HepG2 (cell line): Measurements from ENCODE around the gene ADCY9. TPM values are rescaled to one million over a fixed set of nuclear protein-coding genes. Genes with fewer than 3 reads are reported as not detected.

Experiments
- ATAC-seq: fragments of 200-7000 bp; cut with Tn5 transposase; 3 replicates; pipeline ENCODE4 v1.9.1; 2020; ENCODE audit warnings: mild to moderate bottlenecking, moderate library complexity
- BruUV-seq: library from RNA; stranded (reverse); fragments of 400-500 nt; replicated peaks from 2 replicates; lab custom pipeline; 2021; lab: Mats Ljungman, UMichigan
- CTCF ChIA-PET: fragments of 300-600 bp; formaldehyde crosslinking; extraction: SDS; loops from one replicate; lab custom pipeline; 2021; ENCODE audit warnings: low total read pairs, inconsistent platforms, low intra/inter-chr PET ratio; lab: Yijun Ruan, JAX
- POLR2A ChIA-PET: fragments of 350-600 bp; sonication (Branson Sonifier 250); formaldehyde crosslinking; loops from one replicate; lab custom pipeline; 2020; ENCODE audit warnings: antibody characterized with exemption, inconsistent platforms; lab: Yijun Ruan, JAX
- DNase-seq: peaks from one replicate; pipeline ENCODE4 v3.0.0-alpha.2; 2015; ENCODE audit warnings: low spot score
- FAIRE-seq: peaks from 3 replicates; lab custom pipeline; 2011; peaks lifted over from hg19 to GRCh38; lab: Jason Lieb, UNC
- H2AFZ ChIP-seq: one replicate; pipeline ENCODE4 v1.6.1; 2011; ENCODE audit warnings: low read length, inconsistent platforms
- H3K27ac ChIP-seq: fragments of 300-600 bp; 3 replicates; pipeline ENCODE4 v1.8.0; 2011; ENCODE audit warnings: mixed run types, mild to moderate bottlenecking, mixed read lengths, low read length, inconsistent platforms; ENCODE audit not compliant: insufficient read depth; ENCODE audit errors: extremely low read length
- H3K27me3 ChIP-seq, 2 experiments: fragments of 200-600 bp in 1 of 2; 2 replicates in 1 of 2; 3 replicates in 1 of 2; pipeline versions ENCODE4 v1.6.0 to v1.8.0; 2011; ENCODE audit warnings: low read length in 2 of 2, mild to moderate bottlenecking in 2 of 2, moderate library complexity in 2 of 2, inconsistent platforms in 1 of 2; ENCODE audit not compliant: insufficient read depth in 2 of 2, control insufficient read depth in 1 of 2
- H3K36me3 ChIP-seq, 2 experiments: fragments of 200-600 bp in 1 of 2; replicated peaks in 1 of 2; 2 replicates in 1 of 2; 3 replicates in 1 of 2; pipeline versions ENCODE4 v1.5.1 to v1.8.0; 2011; ENCODE audit warnings: low read length in 2 of 2, inconsistent platforms in 1 of 2; ENCODE audit not compliant: insufficient read depth in 2 of 2, control insufficient read depth in 1 of 2
- H3K4me1 ChIP-seq: 2 replicates; pipeline ENCODE4 v1.5.1; 2012; ENCODE audit warnings: low read length, inconsistent platforms; ENCODE audit not compliant: insufficient read depth
- H3K4me2 ChIP-seq: 2 replicates; pipeline ENCODE4 v1.6.0; 2011; ENCODE audit warnings: low read depth, low read length, inconsistent platforms
- H3K4me3 ChIP-seq, 3 experiments: fragments of 200-600 bp in 1 of 3; sonication (generic), shearing (Covaris generic) in 1 of 3; replicated peaks in 1 of 3; 2 replicates each; pipeline ENCODE4 v1.5.1; 2011 to 2016; ENCODE audit warnings: low read length in 3 of 3, inconsistent platforms in 2 of 3, low read depth in 2 of 3, mild to moderate bottlenecking in 2 of 3, control low read depth in 1 of 3, mixed read lengths in 1 of 3; ENCODE audit not compliant: insufficient read depth in 1 of 3
- H3K79me2 ChIP-seq: one replicate; pipeline ENCODE4 v1.6.1; 2011; ENCODE audit warnings: low read length, inconsistent platforms; ENCODE audit not compliant: insufficient read depth
- H3K9ac ChIP-seq: 2 replicates; pipeline ENCODE4 v1.6.0; 2011; ENCODE audit warnings: mild to moderate bottlenecking, low read depth, low read length, inconsistent platforms; ENCODE audit not compliant: insufficient read depth
- H3K9me3 ChIP-seq: 2 replicates; pipeline ENCODE4 v1.5.1; 2012; ENCODE audit warnings: mild to moderate bottlenecking, low read length
- H4K20me1 ChIP-seq: 2 replicates; pipeline ENCODE4 v1.6.0; 2011; ENCODE audit warnings: inconsistent platforms, mild to moderate bottlenecking, low read length, moderate library complexity; ENCODE audit not compliant: insufficient read depth
- KDM5A ChIP-seq: fragments of 200-600 bp; sonication (generic); IDR thresholded peaks from 2 replicates; pipeline ENCODE4 v1.7.0; 2018; ENCODE audit warnings: antibody characterized with exemption, mild to moderate bottlenecking, low read length, borderline replicate concordance
- KLF16 ChIP-seq, 2 experiments: sonication (generic) in 1 of 2; formaldehyde crosslinking in 1 of 2; IDR thresholded peaks; 2 replicates each; pipeline versions ENCODE4 v1.6.1 to v1.8.0; 2016 to 2023; ENCODE audit warnings: missing genetic modification reagents in 2 of 2, missing compliant biosample characterization in 1 of 2
- RFXAP ChIP-seq: sonication (generic); formaldehyde crosslinking; IDR thresholded peaks from 2 replicates; pipeline ENCODE4 v1.4.0; 2020; ENCODE audit warnings: missing genetic modification reagents, borderline replicate concordance
- SMAD1 ChIP-seq: sonication (generic); formaldehyde crosslinking; IDR thresholded peaks from 2 replicates; pipeline ENCODE4 v1.4.0; 2020; ENCODE audit warnings: missing genetic modification reagents, low read depth, mild to moderate bottlenecking, borderline replicate concordance
- ZNF317 ChIP-seq: sonication (generic); formaldehyde crosslinking; IDR thresholded peaks from 2 replicates; pipeline ENCODE4 v1.5.0; 2020; ENCODE audit warnings: mild to moderate bottlenecking, missing genetic modification reagents
- WGBS: methylation state at CpG from one replicate; pipeline ENCODE4 v1.1.6; 2017; ENCODE audit warnings: low lambda C conversion rate; 5-methylcytosine and 5-hydroxymethylcytosine counted together
- in situ Hi-C: cut with HindIII; loops from 2 replicates; pipeline ENCODE4 v1.10.0; 2017; ENCODE audit warnings: low pct_unique_long_range_greater_than_20kb; ENCODE audit not compliant: extremely low pct_ligation_motif_present
- intact Hi-C: fragments of 100-400 bp; cut with micrococcal nuclease; formaldehyde crosslinking; loops from one replicate; pipeline ENCODE4 v1.10.0; 2022; ENCODE audit not compliant: unreplicated experiment
- polyA plus RNA-seq, 8 experiments: library from polyadenylated mRNA; depleted of rRNA in 3 of 8; stranded (reverse) in 7 of 8; unstranded in 1 of 8; fragments of >200 nt; fragmentation: Illumina TruSeq in 4 of 8; extraction: Trizol in 4 of 8; gene quantifications; 2 replicates each; pipeline versions ENCODE4 v1.2.1 to v1.2.3, GENCODE V29; 2011 to 2016; ENCODE audit warnings: low read depth in 4 of 8, missing spikeins in 1 of 8, mixed read lengths in 1 of 8; ENCODE audit not compliant: insufficient read depth in 1 of 8
- total RNA-seq, 5 experiments: library from RNA; depleted of rRNA; stranded (reverse); fragments of >200 nt; fragmentation: Illumina TruSeq; extraction: Trizol; gene quantifications; 2 replicates each; pipeline ENCODE4 v1.2.3, GENCODE V29; 2016; ENCODE audit warnings: low read depth in 1 of 5
- TF ChIP-seq, protein P1 (sequence below): sonication (generic); formaldehyde crosslinking; IDR thresholded peaks from 2 replicates; pipeline ENCODE4 v1.5.1; 2020; ENCODE audit warnings: mild to moderate bottlenecking, missing genetic modification reagents

Gene ADCY9
- total and polyA plus RNA-seq, 2 of the 13 experiments (the other 11 are each of a cell fraction or from before 2014, with no cell fraction given) = 11.2 to 13.9 TPM

DNA sequence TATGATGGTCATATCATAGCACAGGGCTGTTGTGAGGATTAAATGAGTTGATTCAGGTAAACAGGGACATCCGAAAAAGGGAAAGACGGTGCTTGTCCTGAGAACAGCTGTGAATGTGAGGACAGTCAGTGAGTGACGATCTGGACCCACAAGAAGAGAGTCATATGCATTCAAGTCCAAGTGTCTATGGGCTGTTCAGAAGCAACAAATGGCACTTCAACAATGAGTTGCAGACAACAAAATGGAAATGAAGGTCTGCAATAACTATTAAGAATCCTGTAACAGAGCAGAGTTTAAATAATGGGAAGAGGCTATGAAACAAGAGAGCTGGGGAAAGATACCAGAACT lies 100.3 kb downstream of the ADCY9 start:
- no peak for ATAC-seq
- H3K79me2 ChIP-seq = peaks cover 7% of the 10 kb centered on the region
- 82% methylated on average over 3 of the region's 3 CpGs for WGBS
- H3K4me3 ChIP-seq = no peak overlapping the region; a peak in 1 of 6 replicates
- intact Hi-C loops = loop anchor here (10.0 kb wide), 1 partner anchor 229 kb away; the partner anchor contains the start of gene SRL
- in situ Hi-C loops = loop anchor here (5.0 kb wide), 1 partner anchor 96 kb away; no protein-coding TSS in a partner anchor
- DNase-seq = no peak
- ChIA-PET CTCF (no interaction called here), POLR2A (interaction anchor here (0.7 kb wide), 1 partner anchor 96 kb away, joined by 4 read pairs; no protein-coding TSS in a partner anchor)
- no TSS peak for BruUV-seq
- no peak overlapping the region for H2AFZ ChIP-seq
- H3K4me1 ChIP-seq = peaks cover 86% of the 10 kb centered on the region
- no peak for FAIRE-seq
- no peak for TF ChIP-seq SMAD1 (CRISPR knock-in tag)
- no peak for TF ChIP-seq ZNF317
- peak; percentile 7; the same call in 1 of the 2 replicates for TF ChIP-seq KDM5A
- TF ChIP-seq RFXAP (CRISPR knock-in tag) = no peak
- TF ChIP-seq, protein P1, sequence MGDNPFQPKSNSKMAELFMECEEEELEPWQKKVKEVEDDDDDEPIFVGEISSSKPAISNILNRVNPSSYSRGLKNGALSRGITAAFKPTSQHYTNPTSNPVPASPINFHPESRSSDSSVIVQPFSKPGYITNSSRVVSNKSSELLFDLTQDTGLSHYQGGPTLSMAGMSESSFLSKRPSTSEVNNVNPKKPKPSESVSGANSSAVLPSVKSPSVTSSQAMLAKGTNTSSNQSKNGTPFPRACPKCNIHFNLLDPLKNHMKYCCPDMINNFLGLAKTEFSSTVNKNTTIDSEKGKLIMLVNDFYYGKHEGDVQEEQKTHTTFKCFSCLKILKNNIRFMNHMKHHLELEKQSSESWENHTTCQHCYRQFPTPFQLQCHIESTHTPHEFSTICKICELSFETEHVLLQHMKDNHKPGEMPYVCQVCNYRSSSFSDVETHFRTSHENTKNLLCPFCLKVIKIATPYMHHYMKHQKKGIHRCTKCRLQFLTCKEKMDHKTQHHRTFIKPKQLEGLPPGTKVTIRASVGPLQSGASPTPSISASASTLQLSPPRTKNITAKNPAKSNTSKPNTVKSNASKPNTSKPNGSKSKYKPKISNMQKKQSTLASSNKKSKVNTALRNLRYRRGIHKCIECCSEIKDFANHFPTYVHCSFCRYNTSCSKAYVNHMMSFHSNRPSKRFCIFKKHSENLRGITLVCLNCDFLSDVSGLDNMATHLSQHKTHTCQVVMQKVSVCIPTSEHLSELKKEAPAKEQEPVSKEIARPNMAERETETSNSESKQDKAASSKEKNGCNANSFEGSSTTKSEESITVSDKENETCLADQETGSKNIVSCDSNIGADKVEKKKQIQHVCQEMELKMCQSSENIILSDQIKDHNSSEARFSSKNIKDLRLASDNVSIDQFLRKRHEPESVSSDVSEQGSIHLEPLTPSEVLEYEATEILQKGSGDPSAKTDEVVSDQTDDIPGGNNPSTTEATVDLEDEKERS (CRISPR knock-in tag) = no peak
- TF ChIP-seq KLF16 (CRISPR knock-in tag; IDR thresholded peaks at IDR 0.05) = no peak
- peak overlapping the region; percentile 98 for H3K27ac ChIP-seq
- no peaks in the 10 kb centered on the region for H3K27me3 ChIP-seq
- 0 out of 5 replicates have a peak, but pooled peaks cover 0 to 4% of the 10 kb centered on the region in 2 experiments for H3K36me3 ChIP-seq
- peak overlapping the region; percentile 31; the same call in 1 of the 2 replicates for H3K9ac ChIP-seq
- H3K9me3 ChIP-seq = no peaks in the 10 kb centered on the region
- H4K20me1 ChIP-seq = no peaks in the 10 kb centered on the region
- H3K4me2 ChIP-seq = peak overlapping the region; percentile 77
